Fibroblast of lung (primary cell): ENCODE results near the gene KRTAP9-2. TPM values are rescaled to one million over a fixed set of nuclear protein-coding genes. Genes with fewer than 3 reads are reported as not detected.

Source experiments
- DNase-seq, 2 donors: peaks; one replicate each; pipeline versions ENCODE4 v3.0.0 to v3.0.0-alpha.2; 2010; ENCODE audit warnings: low read depth in 2 of 2
- H2AFZ ChIP-seq: 2 replicates; pipeline ENCODE4 v1.5.1; 2012; ENCODE audit warnings: low read length, control low read depth, inconsistent platforms
- H3K27ac ChIP-seq: 2 replicates; pipeline ENCODE4 v1.5.1; 2011; ENCODE audit warnings: low read length, control low read depth; ENCODE audit not compliant: insufficient read depth
- H3K27me3 ChIP-seq: 2 replicates; pipeline ENCODE4 v1.5.1; 2011; ENCODE audit warnings: mild to moderate bottlenecking, low read length; ENCODE audit not compliant: control insufficient read depth, insufficient read depth
- H3K36me3 ChIP-seq: 2 replicates; pipeline ENCODE4 v1.5.1; 2011; ENCODE audit warnings: low read length; ENCODE audit not compliant: control insufficient read depth, insufficient read depth
- H3K4me1 ChIP-seq: 2 replicates; pipeline ENCODE4 v1.5.1; 2011; ENCODE audit warnings: low read length; ENCODE audit not compliant: control insufficient read depth, insufficient read depth; ENCODE audit errors: extremely low read depth
- H3K4me2 ChIP-seq: 2 replicates; pipeline ENCODE4 v1.5.1; 2011; ENCODE audit warnings: low read length, control low read depth; ENCODE audit not compliant: insufficient read depth; ENCODE audit errors: extremely low read depth
- H3K4me3 ChIP-seq, 4 experiments: fragments of 200-600 bp in 1 of 4; sonication (generic) in 1 of 4; replicated peaks in 1 of 4; 2 replicates each; pipeline ENCODE4 v1.5.1; 2011 to 2016; ENCODE audit warnings: low read length in 4 of 4, low read depth in 3 of 4, mild to moderate bottlenecking in 3 of 4, control low read depth in 2 of 4, inconsistent platforms in 1 of 4, mixed read lengths in 1 of 4; ENCODE audit not compliant: insufficient read depth in 1 of 4; ENCODE audit errors: control extremely low read depth in 1 of 4
- H3K79me2 ChIP-seq: 2 replicates; pipeline ENCODE4 v1.5.1; 2012; ENCODE audit warnings: mild to moderate bottlenecking, low read length, inconsistent platforms; ENCODE audit not compliant: control insufficient read depth, insufficient read depth
- H3K9ac ChIP-seq: 2 replicates; pipeline ENCODE4 v1.5.1; 2011; ENCODE audit warnings: mild to moderate bottlenecking, low read length, control low read depth; ENCODE audit not compliant: insufficient read depth
- H3K9me3 ChIP-seq: 2 replicates; pipeline ENCODE4 v1.5.1; 2012; ENCODE audit warnings: low read depth, low read length; ENCODE audit not compliant: control insufficient read depth, insufficient read depth
- H4K20me1 ChIP-seq: 2 replicates; pipeline ENCODE4 v1.5.1; 2011; ENCODE audit warnings: low read length; ENCODE audit not compliant: control insufficient read depth, insufficient read depth; ENCODE audit errors: extremely low read depth
- CTCF ChIP-seq, 2 donors: IDR thresholded peaks in 1 of 2; conservative IDR thresholded peaks in 1 of 2; 1 replicate in 1 of 2; 2 replicates in 1 of 2; pipeline ENCODE4 v1.5.1; 2011 to 2012; ENCODE audit warnings: low read length in 2 of 2, control low read depth in 1 of 2, inconsistent platforms in 1 of 2, low read depth in 1 of 2, mild to moderate bottlenecking in 1 of 2
- EZH2 ChIP-seq: IDR thresholded peaks from 2 replicates; pipeline ENCODE4 v1.5.1; 2012; ENCODE audit warnings: low read length, control low read depth, mild to moderate bottlenecking; ENCODE audit errors: missing control alignments
- polyA plus RNA-seq, 2 donors: library from polyadenylated mRNA; depleted of rRNA in 1 of 2; stranded (reverse) in 1 of 2; unstranded in 1 of 2; fragments of >200 nt; gene quantifications; 2 replicates each; pipeline ENCODE4 v1.2.1, GENCODE V29; 2011 to 2012; ENCODE audit warnings: missing spikeins in 1 of 2
- total RNA-seq: library from RNA; depleted of rRNA; stranded (reverse); fragments of >200 nt; gene quantifications from 2 replicates; pipeline ENCODE4 v1.2.1, GENCODE V29; 2014

The KRTAP9-2 gene
- total and polyA plus RNA-seq, 2 donors (not counting 1 experiment from before 2014, with no cell fraction given): not detected

GRCh38 chr17:41211845-41212466 is 14.5 kb upstream of the KRTAP9-2 start:
- TF ChIP-seq EZH2 (no peak), CTCF (conservative IDR thresholded peaks at IDR 0.05 in 1 of 2, IDR thresholded peaks at IDR 0.05 in 1 of 2; ENCODE audit: low read depth in 1 of 2, low read length in 2 of 2) (no peak)
- H3K9me3 ChIP-seq: no peaks in the 10 kb centered on the region
- no peaks in the 10 kb centered on the region for H4K20me1 ChIP-seq
- H3K4me3 ChIP-seq: no peak overlapping the region
- DNase-seq: peak in 1 of 2 donors; percentile 40
- no peaks in the 10 kb centered on the region for H3K79me2 ChIP-seq
- no peak overlapping the region for H3K27ac ChIP-seq
- H3K4me1 ChIP-seq: no peaks in the 10 kb centered on the region
- H3K27me3 ChIP-seq: no peaks in the 10 kb centered on the region
- no peak overlapping the region for H3K4me2 ChIP-seq
- H2AFZ ChIP-seq: no peak overlapping the region
- H3K9ac ChIP-seq: no peak overlapping the region
- H3K36me3 ChIP-seq: no peaks in the 10 kb centered on the region

GRCh38 chr17:41212524-41213169 is 13.8 kb upstream of the KRTAP9-2 start:
- Histone ChIP-seq H3K4me2 (no peak overlapping the region), H4K20me1 (no peaks in the 10 kb centered on the region), H3K27ac (no peak overlapping the region), H2AFZ (no peak overlapping the region), H3K4me1 (no peaks in the 10 kb centered on the region), H3K36me3 (no peaks in the 10 kb centered on the region), H3K79me2 (no peaks in the 10 kb centered on the region), H3K9me3 (no peaks in the 10 kb centered on the region), H3K9ac (no peak overlapping the region), H3K27me3 (no peaks in the 10 kb centered on the region), H3K4me3 (no peak overlapping the region)
- no peak for DNase-seq
- TF ChIP-seq CTCF (conservative IDR thresholded peaks at IDR 0.05 in 1 of 2, IDR thresholded peaks at IDR 0.05 in 1 of 2; ENCODE audit: low read depth in 1 of 2, low read length in 2 of 2) (no peak), EZH2 (no peak)

GRCh38 chr17:41215681-41216080 is 10.8 kb upstream of the KRTAP9-2 start:
- Histone ChIP-seq H2AFZ (no peak overlapping the region), H3K9ac (no peak overlapping the region), H3K36me3 (no peaks in the 10 kb centered on the region), H3K27ac (no peak overlapping the region), H3K9me3 (no peaks in the 10 kb centered on the region), H3K79me2 (no peaks in the 10 kb centered on the region), H3K27me3 (no peaks in the 10 kb centered on the region), H4K20me1 (no peaks in the 10 kb centered on the region), H3K4me2 (no peak overlapping the region), H3K4me3 (no peak overlapping the region), H3K4me1 (no peaks in the 10 kb centered on the region)
- no peak for TF ChIP-seq EZH2
- no peak for TF ChIP-seq CTCF (conservative IDR thresholded peaks at IDR 0.05 in 1 of 2, IDR thresholded peaks at IDR 0.05 in 1 of 2; ENCODE audit: low read depth in 1 of 2, low read length in 2 of 2)
- DNase-seq: no peak
